GM12891 (cell line): Measurements from ENCODE around the gene APOL3.

Source experiments
- PAX5 ChIP-seq: IDR thresholded peaks from 2 replicates; pipeline ENCODE4 v1.6.1; 2011; ENCODE audit warnings: low read length, moderate library complexity, mild to moderate bottlenecking; ENCODE audit not compliant: insufficient read depth, severe bottlenecking
- POLR2A ChIP-seq: IDR thresholded peaks from 2 replicates; pipeline ENCODE4 v1.6.1; 2011; ENCODE audit warnings: low read depth, low read length, control low read depth
- POLR2AphosphoS5 ChIP-seq: IDR thresholded peaks from 2 replicates; pipeline ENCODE4 v1.6.1; 2011; ENCODE audit warnings: low read depth, low read length, control low read depth
- TAF1 ChIP-seq: IDR thresholded peaks from 2 replicates; pipeline ENCODE4 v1.6.1; 2011; ENCODE audit warnings: low read depth, low read length, control low read depth

- no peak for TF ChIP-seq POLR2A
- no peak for TF ChIP-seq PAX5
- no peak for TF ChIP-seq POLR2AphosphoS5
- no peak for TF ChIP-seq TAF1
Observed at GRCh38 chr22:36194971-36195370, 34.4 kb upstream of the APOL3 start.
